ENCODE data around the gene DNAI1. TPM values are rescaled to one million over a fixed set of nuclear protein-coding genes. Genes with fewer than 3 reads are reported as not detected.

DNAI1 gene
- total RNA-seq (not detected), total RNA-seq (0 reads per million in 2 donors)

DNA sequence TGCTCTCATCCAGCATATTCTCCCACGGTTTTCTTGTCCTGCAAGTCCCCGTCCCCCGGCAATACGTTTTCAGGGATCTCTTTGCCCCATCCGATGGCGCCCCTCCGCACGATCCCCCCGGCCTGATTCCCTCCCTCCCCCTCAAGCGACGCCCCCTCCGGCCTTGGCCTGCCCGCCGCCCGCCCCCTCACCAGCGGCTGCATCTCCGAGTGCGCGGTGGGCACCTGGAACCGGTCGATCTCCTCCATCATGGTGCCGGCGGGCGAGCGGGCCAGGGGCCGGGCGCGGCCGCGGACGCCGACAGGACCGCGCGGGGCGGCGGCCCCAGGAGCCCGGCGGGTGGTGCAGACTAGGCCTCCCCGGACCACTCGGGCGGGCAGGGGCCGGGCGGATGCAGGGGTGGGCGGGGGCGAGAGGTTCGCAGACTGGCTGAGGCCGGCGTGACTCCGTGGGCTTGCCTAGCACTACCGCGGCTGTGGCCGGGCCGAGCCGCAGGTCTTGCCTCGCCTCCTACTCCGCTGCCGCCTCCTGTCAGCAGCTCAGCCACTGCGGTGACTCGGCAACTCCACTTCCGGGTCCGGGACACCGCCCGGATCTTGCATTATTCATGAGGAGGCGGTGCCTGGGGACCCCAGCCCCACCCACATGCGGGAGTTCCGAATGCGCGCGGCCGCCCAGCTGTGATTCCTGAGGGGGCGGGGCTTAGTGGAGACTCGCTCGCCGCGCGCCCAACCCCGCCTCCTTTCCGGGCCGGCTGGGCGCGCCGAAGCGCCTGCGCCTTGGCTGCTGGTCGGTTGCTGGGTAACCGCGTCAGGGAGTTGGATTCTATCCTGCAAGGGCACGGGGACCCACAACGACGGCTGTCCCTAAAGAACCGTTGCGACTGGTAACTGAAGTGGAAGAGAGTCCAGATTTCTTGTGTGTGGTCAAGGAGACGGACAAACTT is at the start of gene DNAI1, which contains the start of gene FAM219A:
Gene DNAI1, plus strand, starts transcription at position 793 of the 946 bp plus-strand sequence. CDS start 201 bp downstream, outside the sequence.
Gene FAM219A, minus strand, starts transcription at position 558 of the 946 bp plus-strand sequence. Its CDS starts 307 bp downstream, at position 251.
- Mint-ChIP-seq H3K4me3 (peak within 1 kb of the TSS; percentile 95), H3K36me3 (ENCODE audit: low read depth) (peaks cover 2% of the 10 kb centered on the region), H3K27me3 (peaks cover 28% of the 10 kb centered on the region), H3K27ac (peak within 1 kb of the TSS; percentile 47), H3K4me1 (peaks cover 41% of the 10 kb centered on the region)
- ATAC-seq: peak; percentile 97
- no peaks in the 10 kb centered on the region for H3K9me3 ChIP-seq (ENCODE audit: control insufficient read depth, low read length, poor library complexity, severe bottlenecking)
- peak; percentile 99 for DNase-seq

DNA sequence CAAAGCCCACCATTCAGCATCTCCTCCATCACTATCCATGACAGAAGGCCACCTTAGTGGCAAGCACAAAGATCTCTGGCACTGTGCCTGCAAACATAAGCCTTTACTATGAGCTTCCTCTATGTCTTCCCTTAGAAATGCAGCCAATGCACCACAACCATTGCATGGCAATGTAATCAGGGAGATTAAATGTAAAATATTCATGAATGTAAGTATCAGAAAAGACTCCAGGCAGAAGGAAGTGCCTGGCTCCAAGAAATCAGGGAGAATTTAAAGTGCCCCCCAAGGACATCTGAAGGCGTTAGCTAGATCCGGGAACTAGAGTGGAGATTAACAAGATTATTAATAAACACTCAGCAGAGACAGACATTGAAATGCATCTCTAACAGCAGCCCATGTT is 49.5 kb upstream of the DNAI1 start:
- Mint-ChIP-seq H3K27me3 (no peaks in the 10 kb centered on the region), H3K4me1 (peaks cover 5% of the 10 kb centered on the region), H3K36me3 (ENCODE audit: low read depth) (peaks cover 2% of the 10 kb centered on the region), H3K4me3 (no peak overlapping the region), H3K27ac (no peak overlapping the region)
- H3K9me3 ChIP-seq (ENCODE audit: control insufficient read depth, low read length, poor library complexity, severe bottlenecking): no peaks in the 10 kb centered on the region
- no peak for ATAC-seq
- DNase-seq: no peak

DNA sequence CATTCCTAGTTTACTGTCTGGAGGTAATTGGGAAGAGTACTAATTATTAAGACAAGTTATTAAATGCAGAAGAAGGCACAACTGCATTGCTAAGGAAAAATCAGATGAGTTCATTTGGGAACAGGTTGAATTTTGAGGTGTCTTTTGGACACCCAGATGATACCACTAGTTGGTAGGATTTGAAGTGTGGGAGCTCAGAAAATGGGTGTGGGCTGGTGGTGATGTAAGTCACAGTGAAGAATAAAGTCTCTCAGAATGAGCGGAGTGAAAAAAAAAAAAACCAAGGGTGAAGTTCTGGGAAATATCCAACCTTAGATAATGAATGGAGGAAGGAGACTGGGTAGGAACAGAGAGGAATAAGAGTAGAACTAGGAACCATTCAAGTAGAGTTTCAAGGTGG is 46.3 kb upstream of the DNAI1 start:
- no peaks in the 10 kb centered on the region for H3K9me3 ChIP-seq (ENCODE audit: control insufficient read depth, low read length, poor library complexity, severe bottlenecking)
- Mint-ChIP-seq H3K27me3 (no peaks in the 10 kb centered on the region), H3K4me1 (peaks cover 3% of the 10 kb centered on the region), H3K27ac (no peak overlapping the region), H3K4me3 (no peak overlapping the region), H3K36me3 (ENCODE audit: low read depth) (no peaks in the 10 kb centered on the region)
- no peak for DNase-seq
- ATAC-seq: no peak

DNA sequence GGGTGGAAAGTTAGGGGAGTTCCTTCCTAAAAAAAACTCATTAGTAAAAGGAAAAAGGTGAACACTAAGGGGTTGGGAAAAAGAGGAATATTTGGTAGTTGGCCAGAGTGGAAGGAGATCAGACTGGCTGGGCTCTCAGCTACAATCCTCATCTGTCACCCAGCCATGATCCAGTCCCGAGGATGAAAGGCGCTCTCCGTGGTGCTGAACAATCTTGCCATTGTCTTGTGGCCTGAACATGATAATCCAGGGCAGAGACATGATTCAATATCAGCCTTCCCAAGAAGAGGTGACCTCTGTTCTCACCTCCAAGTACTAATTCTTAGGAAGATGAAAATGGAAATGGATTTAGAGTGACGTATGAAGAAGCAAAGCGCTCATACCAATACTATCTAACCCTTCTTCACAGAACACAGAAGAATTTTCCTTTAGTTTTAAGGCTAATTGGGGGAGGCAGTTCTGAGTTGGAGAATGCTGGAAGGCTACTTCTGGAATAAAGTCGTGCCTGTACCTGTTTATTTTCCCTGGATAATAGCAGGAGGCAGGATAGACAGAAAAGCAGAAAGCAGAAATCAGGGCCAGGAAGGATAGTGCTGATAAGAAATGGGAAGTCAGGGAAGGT is 45.3 kb upstream of the DNAI1 start:
- DNase-seq: no peak
- Mint-ChIP-seq H3K4me1 (peaks cover 4% of the 10 kb centered on the region), H3K36me3 (ENCODE audit: low read depth) (no peaks in the 10 kb centered on the region), H3K4me3 (no peak overlapping the region), H3K27me3 (no peaks in the 10 kb centered on the region), H3K27ac (no peak overlapping the region)
- no peak for ATAC-seq
- H3K9me3 ChIP-seq (ENCODE audit: control insufficient read depth, low read length, poor library complexity, severe bottlenecking): no peaks in the 10 kb centered on the region

DNA sequence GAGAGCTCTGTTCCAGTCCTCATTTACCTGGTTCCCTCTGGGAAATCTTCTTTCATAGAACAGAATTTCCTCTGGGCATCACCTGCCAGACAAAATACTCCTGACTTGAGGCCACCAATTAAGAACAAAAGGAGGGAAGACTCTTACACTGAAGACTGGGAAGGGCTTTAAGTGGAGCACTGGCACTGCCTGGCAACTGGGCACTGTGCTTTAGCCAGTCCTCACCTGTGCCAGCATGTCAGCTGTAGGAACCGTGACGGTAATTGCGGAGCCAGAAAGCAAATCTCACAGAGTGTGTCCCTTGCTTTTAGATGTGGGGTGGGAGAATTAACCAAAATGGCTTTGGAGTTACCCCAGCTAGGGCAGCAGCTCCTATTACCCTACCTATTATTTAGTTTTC is 40.9 kb upstream of the DNAI1 start:
- H3K4me3 Mint-ChIP-seq: no peak overlapping the region
- no peaks in the 10 kb centered on the region for H3K36me3 Mint-ChIP-seq (ENCODE audit: low read depth)
- DNase-seq (no peak), ATAC-seq (no peak)
- H3K27me3 Mint-ChIP-seq: no peaks in the 10 kb centered on the region
- H3K27ac Mint-ChIP-seq: no peak overlapping the region
- no peaks in the 10 kb centered on the region for H3K9me3 ChIP-seq (ENCODE audit: control insufficient read depth, low read length, poor library complexity, severe bottlenecking)
- peaks cover 2% of the 10 kb centered on the region for H3K4me1 Mint-ChIP-seq

DNA sequence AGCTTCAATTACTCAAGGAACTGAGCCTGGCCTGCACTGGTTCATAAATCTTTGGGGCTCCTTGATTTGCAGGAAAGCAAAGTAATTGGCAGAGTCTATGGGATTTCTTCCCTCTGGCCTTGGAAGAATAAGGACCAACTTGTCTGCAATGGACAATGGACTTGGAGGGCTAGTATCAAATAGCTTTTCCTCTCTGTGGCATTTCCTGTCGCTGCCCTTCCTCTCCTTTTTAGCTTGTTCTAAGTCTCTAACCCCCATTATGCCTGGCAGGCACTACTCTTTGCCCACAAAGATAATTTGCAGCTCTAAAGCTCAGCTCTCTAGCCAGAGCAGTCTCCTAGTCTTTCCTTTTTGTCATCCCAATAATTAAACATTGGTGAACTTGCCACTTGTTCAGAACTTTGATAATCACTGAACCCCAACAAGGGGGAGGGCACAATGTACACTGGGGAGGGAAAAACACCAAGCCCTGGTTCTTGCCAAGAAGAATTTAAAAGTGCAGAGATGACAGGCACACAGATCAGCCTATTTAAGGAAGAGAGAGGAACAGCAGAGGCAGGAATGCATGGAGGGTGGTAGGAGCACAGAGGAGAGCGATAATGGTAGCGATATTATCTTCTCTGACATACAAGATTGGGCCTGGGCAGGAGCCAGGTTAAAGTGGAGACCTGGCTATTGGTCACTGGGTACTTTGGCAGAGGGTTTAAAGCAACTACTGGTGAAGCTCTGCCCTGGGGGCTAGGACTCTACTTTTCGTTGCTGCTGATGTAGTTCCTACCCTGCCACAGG is 38.7 kb upstream of the DNAI1 start:
- Mint-ChIP-seq H3K36me3 (ENCODE audit: low read depth) (no peaks in the 10 kb centered on the region), H3K4me3 (no peak overlapping the region), H3K4me1 (peaks cover 4% of the 10 kb centered on the region), H3K27ac (no peak overlapping the region), H3K27me3 (no peaks in the 10 kb centered on the region)
- ATAC-seq: no peak
- no peaks in the 10 kb centered on the region for H3K9me3 ChIP-seq (ENCODE audit: control insufficient read depth, low read length, poor library complexity, severe bottlenecking)
- DNase-seq: no peak

DNA sequence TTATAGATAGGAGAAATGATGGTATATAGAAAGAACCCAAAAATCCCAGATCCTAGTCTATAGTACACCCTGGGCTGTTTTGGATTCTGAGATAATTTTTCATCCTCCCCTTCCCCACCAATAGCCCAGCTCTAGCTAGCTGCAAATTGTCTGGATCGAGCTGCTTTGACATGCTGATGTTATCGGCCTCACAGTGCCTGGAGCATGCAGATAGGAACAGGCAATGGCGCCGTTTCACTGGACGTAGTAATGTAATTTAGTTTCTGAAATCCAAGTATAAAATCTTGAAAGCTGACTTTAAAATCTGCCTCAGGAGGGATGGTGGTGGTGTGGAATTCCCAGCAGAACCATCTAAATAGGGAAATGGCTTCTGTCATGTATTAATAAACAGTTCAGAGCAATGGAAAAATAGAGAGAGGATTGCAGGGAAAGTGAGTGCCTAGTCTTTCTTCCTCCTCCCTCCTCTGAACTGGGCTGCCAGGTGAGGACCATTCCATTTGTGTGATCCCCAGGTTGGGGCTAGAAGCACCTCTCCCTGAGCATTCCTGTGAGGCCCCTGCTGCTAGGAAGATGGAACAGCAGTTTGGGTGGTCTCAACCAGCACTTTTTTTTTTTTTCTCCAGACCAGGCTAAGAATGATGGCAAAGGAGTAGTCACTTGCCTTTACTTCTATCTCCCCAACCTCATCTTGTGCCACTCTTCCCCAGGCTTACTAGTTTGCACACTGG is 32.1 kb upstream of the DNAI1 start:
- ATAC-seq (no peak), DNase-seq (no peak)
- Mint-ChIP-seq H3K27me3 (no peaks in the 10 kb centered on the region), H3K36me3 (ENCODE audit: low read depth) (no peaks in the 10 kb centered on the region), H3K4me1 (peaks cover 2% of the 10 kb centered on the region), H3K4me3 (no peak overlapping the region), H3K27ac (no peak overlapping the region)
- no peaks in the 10 kb centered on the region for H3K9me3 ChIP-seq (ENCODE audit: control insufficient read depth, low read length, poor library complexity, severe bottlenecking)

DNA sequence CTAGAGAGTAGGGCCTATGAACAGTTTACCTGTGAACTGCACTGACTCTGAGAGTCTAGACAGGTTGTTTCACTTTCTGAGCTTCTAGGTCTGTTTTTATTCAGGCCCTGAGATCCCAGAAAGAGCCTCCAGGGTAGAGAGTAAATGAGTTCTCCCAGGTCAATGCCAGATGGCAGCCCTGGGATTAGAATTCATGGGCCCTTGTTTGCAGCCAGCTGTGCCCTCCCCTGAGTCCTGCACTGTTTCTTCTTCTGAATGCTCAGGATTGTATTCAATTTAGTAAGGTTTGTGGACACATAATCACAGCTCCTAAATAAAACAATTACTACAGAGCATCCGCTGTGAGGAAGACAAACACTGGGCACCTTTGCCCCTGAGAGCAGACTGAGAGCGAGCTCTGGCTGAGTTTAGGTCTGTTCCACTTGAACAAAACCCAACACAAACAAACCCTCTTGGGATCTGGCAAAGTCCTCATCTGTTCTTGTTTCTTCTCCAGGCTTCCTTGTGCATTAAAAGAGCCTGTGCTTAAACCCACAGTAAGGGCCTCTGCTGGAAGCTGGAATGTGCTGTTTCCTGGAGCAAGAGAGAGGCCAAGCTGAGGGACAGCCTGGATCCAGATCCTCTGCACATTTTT is 30.2 kb upstream of the DNAI1 start:
- no peaks in the 10 kb centered on the region for H3K9me3 ChIP-seq (ENCODE audit: control insufficient read depth, low read length, poor library complexity, severe bottlenecking)
- no peaks in the 10 kb centered on the region for H3K36me3 Mint-ChIP-seq (ENCODE audit: low read depth)
- ATAC-seq (no peak), DNase-seq (no peak)
- no peak overlapping the region for H3K27ac Mint-ChIP-seq
- H3K27me3 Mint-ChIP-seq: no peaks in the 10 kb centered on the region
- H3K4me3 Mint-ChIP-seq: no peak overlapping the region
- H3K4me1 Mint-ChIP-seq: peaks cover 2% of the 10 kb centered on the region

DNA sequence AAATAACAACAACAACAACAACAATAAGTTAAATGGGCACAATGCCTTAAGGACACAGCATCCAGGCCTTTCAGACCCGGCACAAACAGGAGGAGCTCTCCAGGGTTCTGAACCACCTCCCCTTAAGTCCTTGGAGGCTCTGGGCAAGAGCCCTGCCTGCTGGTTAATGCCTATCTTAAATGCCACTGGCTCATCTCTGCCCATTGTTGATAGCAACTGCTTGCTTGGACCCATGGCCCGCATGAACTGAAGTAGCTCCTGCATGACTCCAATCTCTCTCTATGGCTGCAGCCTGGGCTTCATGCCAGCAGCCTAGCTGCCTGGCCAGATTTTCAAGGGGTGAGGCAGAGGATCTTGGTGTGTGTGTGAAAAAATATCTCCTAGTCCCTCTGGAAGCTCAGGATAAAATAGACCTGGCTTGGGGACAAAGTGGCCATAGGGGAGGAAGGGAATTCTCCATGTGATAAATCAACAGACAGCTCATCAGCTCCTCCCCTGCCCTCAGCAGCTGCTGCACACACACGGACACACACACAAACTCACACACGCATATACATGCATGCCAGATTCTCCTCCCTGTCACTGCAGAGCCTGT is 27.7 kb upstream of the DNAI1 start:
- no peaks in the 10 kb centered on the region for H3K9me3 ChIP-seq (ENCODE audit: control insufficient read depth, low read length, poor library complexity, severe bottlenecking)
- no peaks in the 10 kb centered on the region for H3K27me3 Mint-ChIP-seq
- no peak overlapping the region for H3K27ac Mint-ChIP-seq
- peaks cover 4% of the 10 kb centered on the region for H3K4me1 Mint-ChIP-seq
- DNase-seq: no peak
- H3K4me3 Mint-ChIP-seq: no peak overlapping the region
- H3K36me3 Mint-ChIP-seq (ENCODE audit: low read depth): no peaks in the 10 kb centered on the region
- ATAC-seq: no peak

DNA sequence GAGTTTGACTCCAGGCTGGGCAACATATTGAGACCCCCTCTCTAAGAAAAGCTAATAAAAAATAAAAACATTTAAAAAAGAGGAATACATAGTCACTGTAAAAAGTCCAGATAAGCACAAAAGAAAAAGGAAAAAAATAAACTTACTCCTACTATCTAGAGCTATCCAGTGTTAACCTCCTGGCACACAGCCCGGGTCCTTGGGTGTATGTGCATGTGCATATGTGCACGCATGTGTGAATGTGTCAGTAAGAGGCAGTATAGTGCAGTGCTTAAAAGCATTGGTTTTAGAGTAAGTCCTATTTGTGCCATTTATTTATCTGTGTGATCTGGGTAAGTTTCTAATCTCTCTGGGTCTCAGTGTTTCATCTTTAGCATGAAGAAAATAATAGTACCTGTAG is 26.9 kb upstream of the DNAI1 start:
- no peak for DNase-seq

DNA sequence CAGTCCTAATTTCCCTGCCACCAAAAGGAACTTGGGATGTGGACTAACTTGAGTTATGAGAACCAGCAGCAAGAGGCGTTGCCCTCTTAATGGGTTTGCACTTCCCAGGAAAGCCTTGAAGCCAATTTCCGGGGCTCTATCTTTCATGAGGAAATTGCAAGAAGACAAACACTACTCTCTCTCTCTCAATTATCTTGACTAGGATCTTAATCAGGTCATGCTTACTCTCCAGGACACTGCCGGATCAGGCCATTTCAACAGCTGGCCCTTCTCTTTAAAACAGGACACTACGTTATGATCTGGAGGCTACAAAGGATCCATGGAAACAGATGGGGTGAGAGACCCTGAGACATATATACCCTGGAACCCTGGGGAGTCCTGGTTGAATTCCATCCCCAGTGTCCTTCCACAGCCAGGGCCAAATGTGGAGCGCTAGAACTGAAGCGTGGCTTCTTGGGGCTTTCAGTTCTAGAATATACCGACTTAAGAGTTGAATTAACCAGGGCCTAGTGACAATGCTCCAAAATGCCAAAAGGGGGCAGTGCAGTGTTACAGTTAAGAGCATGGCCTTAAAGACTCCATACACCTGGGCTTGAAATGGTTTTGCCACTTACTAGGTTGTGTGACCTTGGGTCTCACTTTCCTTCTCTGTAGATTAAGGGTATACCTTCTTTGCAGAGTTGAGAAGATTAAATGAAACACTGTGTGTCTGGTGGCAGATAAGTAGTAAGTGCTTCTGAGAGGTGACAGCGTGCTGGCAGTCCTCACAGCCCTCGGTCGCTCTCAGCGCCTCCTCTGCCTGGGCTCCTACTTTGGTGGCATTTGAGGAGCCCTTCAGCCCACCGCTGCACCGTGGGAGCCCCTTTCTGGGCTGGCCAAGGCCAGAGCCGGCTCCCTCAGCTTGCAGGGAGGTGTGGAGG is 21.3 kb upstream of the DNAI1 start:
- ATAC-seq (peak; percentile 92), DNase-seq (peak in 2 of 3 donors; percentile 32 to 36)
- no peaks in the 10 kb centered on the region for H3K9me3 ChIP-seq (ENCODE audit: control insufficient read depth, low read length, poor library complexity, severe bottlenecking)
- Mint-ChIP-seq H3K36me3 (ENCODE audit: low read depth) (no peaks in the 10 kb centered on the region), H3K4me1 (peaks cover 20% of the 10 kb centered on the region), H3K4me3 (no peak overlapping the region), H3K27ac (no peak overlapping the region), H3K27me3 (no peaks in the 10 kb centered on the region)

More for the DNA sequence above, 26.9 kb upstream of the DNAI1 start:
- Mint-ChIP-seq H3K27ac (no peak overlapping the region), H3K36me3 (ENCODE audit: low read depth) (no peaks in the 10 kb centered on the region), H3K4me1 (peaks cover 4% of the 10 kb centered on the region), H3K4me3 (no peak overlapping the region), H3K27me3 (no peaks in the 10 kb centered on the region)
- no peak for ATAC-seq
- no peaks in the 10 kb centered on the region for H3K9me3 ChIP-seq (ENCODE audit: control insufficient read depth, low read length, poor library complexity, severe bottlenecking)

Measured in T-helper 17 cell (primary cell).